Stimulated activated CD4-positive, alpha-beta T cell treated with anti-CD3 and anti-CD28 coated beads, Interleukin-2, amount 100 ng/mL, for 48 hours (primary cell): Measurements from ENCODE around the gene LSP1.

Experiments
- DNase-seq, 2 donors: peaks; one replicate each; pipeline ENCODE4 v3.0.0-alpha.2; 2020

The LSP1 gene

GRCh38 chr11:1920128-1920908, 67.4 kb downstream of the LSP1 start:
- no peak for DNase-seq

DNA sequence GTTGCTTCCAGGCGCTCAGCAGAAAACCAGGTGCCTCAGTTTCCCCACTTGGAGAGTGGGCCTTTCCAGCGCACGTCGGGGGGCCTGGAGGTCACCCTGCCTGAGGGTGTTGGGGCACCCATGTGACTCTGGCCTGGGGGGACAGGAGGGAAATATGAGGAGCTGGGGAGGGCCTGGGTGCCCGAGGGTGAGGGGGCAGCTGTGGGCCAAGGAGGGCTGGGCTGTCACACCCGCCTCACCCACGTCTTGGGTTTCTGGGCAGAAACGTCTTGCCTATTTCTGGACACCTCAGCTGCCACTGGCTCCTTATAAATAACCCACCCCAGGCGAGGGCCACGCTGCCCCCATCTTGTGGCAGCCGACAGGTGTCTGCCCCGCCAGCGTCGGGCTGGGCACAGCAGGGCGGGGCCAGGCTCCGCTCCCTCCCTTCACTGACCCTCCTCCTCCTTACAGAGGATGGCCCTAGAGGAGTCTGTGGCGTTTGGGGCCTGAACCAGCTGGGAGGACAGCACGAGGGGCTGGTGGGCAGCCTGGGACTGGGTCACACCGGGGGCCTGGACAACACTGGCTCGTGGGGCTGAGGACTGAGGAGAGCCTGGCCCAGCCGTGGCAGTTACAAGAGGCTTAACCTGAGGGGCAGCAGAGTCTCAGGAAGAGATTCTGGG, 68.2 kb downstream of the LSP1 start:
- no peak for DNase-seq

DNA sequence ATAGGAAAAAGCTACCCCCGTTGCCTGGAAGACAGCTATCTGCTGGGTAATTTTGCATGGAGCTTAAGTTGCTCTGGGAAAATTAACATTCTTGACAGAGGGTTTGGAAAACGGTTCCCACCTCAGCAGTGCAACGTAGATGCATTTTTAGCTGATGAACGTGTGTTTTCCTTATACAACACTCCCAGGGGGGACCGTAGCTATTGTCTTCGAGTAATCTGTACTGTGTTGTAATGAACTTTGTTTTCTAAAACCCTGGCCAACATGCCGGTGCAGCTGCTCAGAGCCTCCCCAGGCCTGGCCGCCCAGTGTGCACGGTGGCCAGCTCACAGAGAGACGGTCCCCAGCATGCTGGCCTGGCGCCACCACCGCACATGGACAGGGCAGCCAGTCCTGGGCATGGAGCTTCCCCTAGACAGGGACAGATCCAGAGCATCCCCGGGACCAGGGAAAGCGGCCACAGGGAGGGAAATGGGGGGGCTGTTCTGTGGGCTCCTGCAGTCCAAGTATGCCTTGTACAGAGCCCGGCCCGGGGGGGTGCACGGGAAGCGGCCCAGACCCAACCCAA, 68.8 kb downstream of the LSP1 start:
- no peak for DNase-seq

DNA sequence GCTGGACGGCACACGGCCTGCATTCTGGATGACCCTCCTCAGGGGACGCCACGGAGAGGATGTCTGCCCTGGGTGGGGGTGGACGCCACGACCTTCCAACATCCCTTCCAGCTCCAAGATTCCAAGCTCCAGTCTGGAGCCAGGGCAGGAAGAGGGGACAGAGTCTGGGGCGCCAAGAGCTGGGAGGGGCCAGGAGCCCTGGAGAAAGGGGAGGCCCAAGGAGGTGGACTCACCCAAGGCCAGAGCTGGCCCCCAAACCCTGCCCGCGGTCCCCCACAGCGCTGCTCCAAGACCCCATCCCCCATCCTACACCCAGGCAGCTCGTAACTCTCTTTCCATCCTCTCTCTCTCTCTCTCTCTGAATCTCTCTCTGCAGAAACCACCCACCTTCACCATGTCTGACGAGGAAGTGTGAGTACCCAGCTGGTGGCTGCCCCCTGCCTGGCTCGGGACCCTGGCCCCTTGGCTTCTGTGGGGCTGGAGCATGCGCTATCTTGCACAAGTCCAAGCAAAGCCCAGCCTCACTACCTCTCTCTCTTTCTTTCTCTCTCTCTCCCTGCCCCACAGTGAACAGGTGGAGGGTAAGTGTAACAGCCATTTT, 69.7 kb downstream of the LSP1 start:
- DNase-seq = no peak

GRCh38 chr11:1923201-1923956, 70.5 kb downstream of the LSP1 start:
- DNase-seq = no peak

DNA sequence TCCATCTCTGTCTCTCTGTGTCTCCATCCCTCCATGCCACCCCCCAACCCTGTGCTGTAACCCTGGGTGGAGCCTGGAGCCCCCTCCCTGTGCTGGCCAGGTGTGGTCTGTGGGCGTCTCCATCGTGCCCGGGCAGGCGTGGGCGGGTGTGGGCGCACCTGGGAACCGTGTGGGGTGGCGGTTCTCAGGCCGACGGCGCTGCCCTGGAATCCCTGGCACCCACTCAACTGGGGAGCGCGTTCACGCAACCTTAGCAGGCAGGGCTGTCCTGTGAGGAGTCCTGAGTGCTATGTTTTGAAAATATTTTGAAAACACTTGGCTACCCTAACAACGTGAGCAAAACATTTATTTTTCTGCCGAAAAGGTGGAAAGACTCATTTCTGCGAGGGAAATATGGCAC, 71.3 kb downstream of the LSP1 start:
- no peak for DNase-seq

DNA sequence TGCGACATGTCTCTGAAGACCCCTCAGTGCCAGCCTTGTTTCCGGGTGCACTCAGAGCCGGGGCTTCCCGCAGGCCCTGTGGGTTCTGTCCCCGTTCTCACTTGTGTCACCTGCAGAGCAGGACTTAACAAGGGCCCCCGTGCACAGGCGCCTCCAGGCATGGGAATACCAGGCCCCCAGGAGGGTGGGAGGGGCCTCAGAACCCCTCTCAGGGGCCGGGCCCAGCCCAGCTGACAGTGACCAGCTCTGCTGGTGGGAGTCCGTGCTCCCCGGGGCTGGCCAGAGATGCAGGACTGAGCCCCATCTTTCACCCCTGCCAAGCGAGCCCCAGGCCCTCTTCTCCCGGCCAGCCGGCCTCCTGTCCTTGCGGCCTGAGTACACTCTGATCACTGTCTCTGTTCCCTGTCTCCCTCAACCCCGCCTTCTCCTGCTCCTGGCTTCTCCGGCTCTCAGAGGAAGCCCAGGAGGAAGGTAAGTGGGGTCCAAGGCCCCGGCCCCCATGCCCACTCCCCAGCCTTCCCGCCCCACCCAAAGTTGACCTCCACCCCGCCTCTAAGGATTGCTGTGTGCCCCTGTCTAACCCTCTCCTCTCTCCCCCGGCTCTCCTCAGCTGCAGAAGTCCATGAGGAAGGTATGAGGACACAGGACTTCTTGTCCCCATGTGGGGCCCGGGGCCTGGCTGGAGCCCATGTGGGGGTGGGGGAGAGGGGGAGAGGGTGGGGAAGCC, 71.9 kb downstream of the LSP1 start:
- no peak for DNase-seq

DNA sequence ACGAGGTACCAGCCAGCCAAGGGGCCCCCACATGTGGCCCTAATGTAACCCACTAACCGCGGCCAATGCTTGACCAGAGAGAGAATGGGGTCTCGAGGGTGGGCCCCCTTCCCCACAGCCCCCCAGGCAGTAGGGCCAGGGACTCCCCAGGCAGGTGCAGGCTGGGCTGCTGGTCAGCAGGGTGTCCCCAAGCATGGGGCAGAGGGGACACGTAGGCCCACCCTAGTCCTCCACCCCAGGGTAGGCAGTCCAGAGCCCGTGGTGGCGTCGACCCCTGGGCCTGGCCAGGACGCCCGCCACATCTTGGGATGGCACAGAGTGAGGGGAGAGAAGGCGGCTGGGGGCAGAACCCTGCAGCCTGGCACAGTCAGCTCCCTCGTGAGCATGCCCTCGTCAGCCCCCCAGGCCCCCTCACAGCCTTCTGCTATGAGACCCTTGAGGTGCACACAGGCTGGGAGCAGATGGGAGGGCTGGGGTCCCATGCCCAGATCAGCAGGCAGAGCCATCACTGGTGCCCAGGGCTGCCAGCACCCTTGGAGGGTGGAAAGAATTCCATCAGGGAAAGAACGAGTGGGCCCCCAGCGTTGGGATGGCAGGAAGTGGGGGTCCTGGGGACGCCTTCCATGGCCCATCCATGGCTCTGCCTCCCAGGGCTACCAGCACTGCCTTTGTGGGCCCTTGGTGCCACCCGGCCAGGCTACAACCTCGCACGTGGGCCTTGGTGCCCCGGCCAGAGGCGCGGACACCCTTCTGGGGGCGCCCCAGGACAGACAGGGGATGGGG, 72.7 kb downstream of the LSP1 start:
- DNase-seq = no peak

DNA sequence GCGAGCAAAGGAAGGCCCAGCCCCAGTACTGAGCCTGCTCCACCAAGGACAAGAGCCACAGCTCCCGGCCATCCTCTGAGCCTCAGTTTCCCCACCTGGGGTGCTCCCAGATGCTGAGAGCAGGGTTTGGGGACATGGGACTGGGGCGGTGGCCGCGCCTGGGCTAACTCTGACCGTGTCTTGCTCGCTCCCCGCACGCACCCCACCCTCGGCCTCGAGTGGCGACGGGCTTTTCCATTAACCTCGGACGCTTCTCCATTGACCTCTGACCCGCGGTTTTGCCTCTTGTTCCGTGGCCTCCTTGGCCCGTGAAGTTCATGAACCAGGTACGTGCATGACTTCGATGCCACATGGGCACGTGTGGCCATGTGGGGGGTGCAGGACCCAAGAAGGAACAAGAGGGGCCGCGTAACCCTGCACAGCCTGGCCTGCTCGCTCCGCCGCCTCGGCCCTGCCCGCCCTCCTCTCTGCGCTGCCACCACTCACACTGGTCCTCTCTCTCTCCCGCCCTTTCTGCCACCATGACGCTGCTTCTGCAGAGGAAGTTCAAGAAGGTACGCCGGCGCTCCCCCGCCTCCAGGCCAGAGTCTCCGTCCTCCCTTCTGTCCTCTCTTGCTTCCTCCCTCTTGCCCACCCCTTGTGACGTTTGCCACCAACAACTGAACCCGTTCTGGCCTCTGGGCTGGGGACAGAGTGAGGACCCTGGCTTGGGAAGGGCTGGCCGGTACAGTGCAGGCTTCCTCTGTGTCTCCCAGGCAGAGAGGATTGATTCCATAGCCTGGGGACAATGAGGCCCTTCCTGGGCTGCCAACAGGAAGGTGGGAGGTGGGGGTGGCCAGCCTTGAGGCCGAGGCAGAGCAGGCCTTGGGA, 73.5 kb downstream of the LSP1 start:
- no peak for DNase-seq

- DNase-seq = no peak
Observed at GRCh38 chr11:1927026-1927847, 74.4 kb downstream of the LSP1 start.

DNA sequence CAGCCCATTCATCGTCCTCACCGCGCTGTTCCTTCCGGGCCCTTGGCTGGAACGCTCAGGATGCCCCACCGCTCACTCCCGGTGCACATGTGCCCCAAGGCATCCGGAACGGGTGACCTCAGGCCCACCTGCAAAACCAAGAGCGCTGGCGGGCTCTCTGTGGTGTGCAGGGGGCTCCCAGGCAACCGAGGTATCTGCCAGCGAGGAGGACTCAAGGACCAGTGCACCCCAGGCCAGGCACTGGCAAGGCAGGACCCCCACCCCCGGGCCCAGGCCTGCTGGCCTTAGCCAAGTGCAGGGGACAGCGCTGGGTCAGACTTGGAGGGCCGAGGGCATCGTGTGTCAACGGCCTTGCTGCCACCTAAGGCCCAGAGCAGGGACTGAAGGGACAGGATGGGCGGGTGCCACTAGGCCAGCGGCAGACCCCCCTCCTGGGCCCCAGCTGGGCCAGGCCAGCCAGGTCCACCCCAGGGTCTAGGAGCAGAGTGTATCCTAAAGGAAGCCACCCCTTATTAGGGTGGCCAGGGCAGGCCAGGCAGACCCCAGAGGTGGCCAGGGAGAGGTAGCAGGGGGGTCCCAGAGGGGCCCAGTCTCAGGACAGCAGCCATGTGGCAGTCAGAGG, 75.1 kb downstream of the LSP1 start:
- no peak for DNase-seq

GRCh38 chr11:1928470-1928890, 75.6 kb downstream of the LSP1 start:
- DNase-seq = no peak

DNA sequence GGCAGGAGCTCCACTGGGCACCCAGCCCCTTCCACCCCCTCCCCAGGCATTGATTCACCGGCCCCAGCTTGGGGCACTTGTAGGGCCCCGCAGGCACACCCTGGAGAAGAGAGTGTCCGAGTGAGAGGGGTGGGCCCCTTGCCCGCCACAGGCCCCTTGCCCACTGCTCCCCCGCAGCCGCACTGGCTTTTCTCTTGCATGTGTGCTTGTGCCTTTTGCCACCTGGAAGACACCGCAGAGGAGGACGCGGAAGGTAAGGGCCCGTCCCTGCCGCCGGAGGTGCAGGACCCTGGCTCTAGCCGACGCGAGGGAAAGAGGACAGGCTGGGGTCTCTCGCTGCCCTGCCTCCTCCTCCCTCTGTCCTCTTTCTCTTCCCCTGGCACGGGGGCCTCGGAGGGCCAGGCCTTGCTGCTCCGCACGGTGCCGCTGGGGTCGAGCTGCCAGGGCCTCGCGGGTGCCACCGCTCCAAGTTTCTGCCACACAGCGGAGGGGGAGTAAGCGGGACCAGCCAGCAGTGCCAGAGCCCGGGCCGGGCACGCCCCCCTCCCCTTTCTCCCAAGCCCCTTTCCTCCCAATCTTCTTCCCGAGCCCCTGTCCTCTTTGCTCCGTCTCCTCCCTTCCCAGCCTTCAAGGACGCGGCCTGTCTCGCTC, 76.1 kb downstream of the LSP1 start:
- no peak for DNase-seq

- DNase-seq = no peak
Observed at GRCh38 chr11:1929621-1930461, 77.0 kb downstream of the LSP1 start.

DNA sequence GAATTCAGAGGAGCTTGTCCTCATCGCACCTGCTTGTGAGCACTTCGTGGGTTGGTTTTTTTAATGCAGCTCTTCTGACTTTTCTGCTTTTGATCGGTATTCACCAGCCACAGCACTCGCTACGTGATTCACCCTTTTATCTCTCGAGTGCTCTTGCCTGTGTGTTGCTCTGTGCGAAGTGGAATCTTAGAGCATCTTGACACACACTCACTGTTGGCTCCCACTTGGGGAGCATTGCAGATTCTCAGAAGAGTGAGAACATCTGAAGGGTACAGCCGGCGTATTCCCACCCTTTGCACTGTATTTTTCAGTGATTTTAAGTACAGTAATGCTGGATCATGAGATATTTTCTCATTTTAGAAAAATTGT, 77.6 kb downstream of the LSP1 start:
- DNase-seq = no peak

GRCh38 chr11:1931341-1932104, 78.6 kb downstream of the LSP1 start:
- DNase-seq = no peak

GRCh38 chr11:1932105-1932480, 79.2 kb downstream of the LSP1 start:
- no peak for DNase-seq
